Glutamatergic neuron (in vitro differentiated cells): ENCODE data around the gene PDE2A. TPM values are rescaled to one million over a fixed set of nuclear protein-coding genes. Genes with fewer than 3 reads are reported as not detected.
A peak's percentile ranks its signal among the peaks of the same experiment; 100 is the strongest.

Experiments used
- DNase-seq: peaks from one replicate; pipeline ENCODE4 v3.0.0; 2022
- H3K27ac Mint-ChIP-seq: one replicate; pipeline ENCODE4 v1.8.0; 2020; ENCODE audit warnings: mild to moderate bottlenecking, mixed read lengths, inconsistent platforms; ENCODE audit not compliant: unreplicated experiment
- H3K27me3 Mint-ChIP-seq: one replicate; pipeline ENCODE4 v1.8.0; 2020; ENCODE audit warnings: mild to moderate bottlenecking, moderate library complexity, mixed read lengths, inconsistent platforms; ENCODE audit not compliant: unreplicated experiment
- H3K36me3 Mint-ChIP-seq: one replicate; pipeline ENCODE4 v1.8.0; 2020; ENCODE audit warnings: mild to moderate bottlenecking, mixed read lengths, inconsistent platforms; ENCODE audit not compliant: unreplicated experiment
- H3K4me1 Mint-ChIP-seq: one replicate; pipeline ENCODE4 v1.8.0; 2020; ENCODE audit warnings: mild to moderate bottlenecking, low read depth, mixed read lengths, inconsistent platforms; ENCODE audit not compliant: unreplicated experiment
- H3K4me3 Mint-ChIP-seq: one replicate; pipeline ENCODE4 v1.8.0; 2020; ENCODE audit warnings: mild to moderate bottlenecking, mixed read lengths, inconsistent platforms; ENCODE audit not compliant: unreplicated experiment
- H3K9me3 Mint-ChIP-seq: one replicate; pipeline ENCODE4 v1.8.0; 2020; ENCODE audit warnings: mild to moderate bottlenecking, moderate library complexity, mixed read lengths, inconsistent platforms; ENCODE audit not compliant: unreplicated experiment
- CTCF ChIP-seq: fragments of 200-600 bp; sonication (generic); IDR thresholded peaks from one replicate; pipeline ENCODE4 v1.5.0; 2021; ENCODE audit not compliant: partially characterized antibody, unreplicated experiment
- total RNA-seq: library from RNA; stranded (reverse); fragmentation: NEBNext Ultra II Directional; extraction: Animal tissue kit (Norgen Biotek cat#: 25700); gene quantifications from one replicate; pipeline ENCODE4 v1.2.1, GENCODE V29; 2021; ENCODE audit not compliant: unreplicated experiment

PDE2A gene
- total RNA-seq, 1 donor from 2014 or later, result 16.9 TPM

GRCh38 chr11:72685560-72686480 is 11.6 kb upstream of the PDE2A start:
- no peaks in the 10 kb centered on the region for H3K4me1 Mint-ChIP-seq
- H3K27me3 Mint-ChIP-seq, result peaks cover 7% of the 10 kb centered on the region
- H3K4me3 Mint-ChIP-seq, result no peak overlapping the region
- H3K36me3 Mint-ChIP-seq, result peaks cover 1% of the 10 kb centered on the region
- H3K9me3 Mint-ChIP-seq, result peaks cover 2% of the 10 kb centered on the region
- DNase-seq, result no peak
- TF ChIP-seq CTCF, result no peak
- no peak overlapping the region for H3K27ac Mint-ChIP-seq

- H3K4me1 Mint-ChIP-seq, result peaks cover 2% of the 10 kb centered on the region
These were observed 10.2 kb upstream of the PDE2A start for GRCh38 chr11:72684236-72684912.

GRCh38 chr11:72683782-72684200 is 9.6 kb upstream of the PDE2A start:
- peaks cover 5% of the 10 kb centered on the region for H3K4me1 Mint-ChIP-seq
- H3K27ac Mint-ChIP-seq, result no peak overlapping the region
- no peaks in the 10 kb centered on the region for H3K36me3 Mint-ChIP-seq
- peaks cover 5% of the 10 kb centered on the region for H3K27me3 Mint-ChIP-seq
- peak; percentile 92 for DNase-seq
- peak; percentile 92 for TF ChIP-seq CTCF
- H3K4me3 Mint-ChIP-seq, result no peak overlapping the region
- peaks cover 2% of the 10 kb centered on the region for H3K9me3 Mint-ChIP-seq

More at GRCh38 chr11:72684236-72684912, 10.2 kb upstream of the PDE2A start:
- peak; percentile 71 for TF ChIP-seq CTCF
- Mint-ChIP-seq H3K36me3 (no peaks in the 10 kb centered on the region), H3K27me3 (peaks cover 5% of the 10 kb centered on the region), H3K9me3 (peaks cover 2% of the 10 kb centered on the region), H3K27ac (no peak overlapping the region), H3K4me3 (no peak overlapping the region)
- peak; percentile 81 for DNase-seq

GRCh38 chr11:72682858-72683243 is 8.6 kb upstream of the PDE2A start:
- Mint-ChIP-seq H3K27me3 (peaks cover 3% of the 10 kb centered on the region), H3K4me3 (no peak overlapping the region)
- no peak for TF ChIP-seq CTCF

More at GRCh38 chr11:72682858-72683243, 8.6 kb upstream of the PDE2A start:
- H3K9me3 Mint-ChIP-seq, result peaks cover 2% of the 10 kb centered on the region
- DNase-seq, result no peak
- no peaks in the 10 kb centered on the region for H3K36me3 Mint-ChIP-seq
- H3K27ac Mint-ChIP-seq, result no peak overlapping the region
- peaks cover 5% of the 10 kb centered on the region for H3K4me1 Mint-ChIP-seq
